Effector memory CD8-positive, alpha-beta T cell (primary cell): ENCODE results near the gene SNRNP27.
"Not testable (repeated sequence)": the region's sequence is repeated elsewhere in the genome, so short reads cannot be mapped to it uniquely, and the experiment has no call there.

Experiments used
- ATAC-seq: fragments of 150-1000 bp; cut with Tn5 transposase; replicated peaks from 2 replicates; pipeline ENCODE4 v1.10.0; 2021; ENCODE audit warnings: mild to moderate bottlenecking, moderate library complexity
- DNase-seq, 3 experiments: peaks; one replicate each; pipeline ENCODE4 v3.0.0; 2021
- H3K27ac Mint-ChIP-seq, 2 donors: one replicate each; pipeline ENCODE4 v1.8.0; 2022; ENCODE audit warnings: mild to moderate bottlenecking in 2 of 2, mixed read lengths in 2 of 2, moderate library complexity in 2 of 2
- H3K27me3 Mint-ChIP-seq, 2 donors: one replicate each; pipeline ENCODE4 v1.8.0; 2022; ENCODE audit warnings: mixed read lengths in 2 of 2
- H3K36me3 Mint-ChIP-seq: one replicate; pipeline ENCODE4 v1.8.0; 2022; ENCODE audit warnings: mild to moderate bottlenecking, moderate library complexity, mixed read lengths; ENCODE audit not compliant: insufficient read depth
- H3K4me1 Mint-ChIP-seq, 2 donors: one replicate each; pipeline ENCODE4 v1.8.0; 2022; ENCODE audit warnings: low read depth in 2 of 2, mixed read lengths in 2 of 2
- H3K4me3 Mint-ChIP-seq, 2 donors: one replicate each; pipeline ENCODE4 v1.8.0; 2022; ENCODE audit warnings: mild to moderate bottlenecking in 2 of 2, mixed read lengths in 2 of 2, moderate library complexity in 2 of 2
- H3K9me3 Mint-ChIP-seq, 2 donors: one replicate each; pipeline ENCODE4 v1.8.0; 2022; ENCODE audit warnings: mixed read lengths in 2 of 2
- total RNA-seq, 9 experiments: gene quantifications; one replicate each; lab custom pipeline; 2026; lab: John Stamatoyannopoulos, UW

Gene SNRNP27, protein sequence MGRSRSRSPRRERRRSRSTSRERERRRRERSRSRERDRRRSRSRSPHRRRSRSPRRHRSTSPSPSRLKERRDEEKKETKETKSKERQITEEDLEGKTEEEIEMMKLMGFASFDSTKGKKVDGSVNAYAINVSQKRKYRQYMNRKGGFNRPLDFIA
- total RNA-seq = 14.0 to 24.5 (median 18.8) reads per million in 9 experiments

DNA sequence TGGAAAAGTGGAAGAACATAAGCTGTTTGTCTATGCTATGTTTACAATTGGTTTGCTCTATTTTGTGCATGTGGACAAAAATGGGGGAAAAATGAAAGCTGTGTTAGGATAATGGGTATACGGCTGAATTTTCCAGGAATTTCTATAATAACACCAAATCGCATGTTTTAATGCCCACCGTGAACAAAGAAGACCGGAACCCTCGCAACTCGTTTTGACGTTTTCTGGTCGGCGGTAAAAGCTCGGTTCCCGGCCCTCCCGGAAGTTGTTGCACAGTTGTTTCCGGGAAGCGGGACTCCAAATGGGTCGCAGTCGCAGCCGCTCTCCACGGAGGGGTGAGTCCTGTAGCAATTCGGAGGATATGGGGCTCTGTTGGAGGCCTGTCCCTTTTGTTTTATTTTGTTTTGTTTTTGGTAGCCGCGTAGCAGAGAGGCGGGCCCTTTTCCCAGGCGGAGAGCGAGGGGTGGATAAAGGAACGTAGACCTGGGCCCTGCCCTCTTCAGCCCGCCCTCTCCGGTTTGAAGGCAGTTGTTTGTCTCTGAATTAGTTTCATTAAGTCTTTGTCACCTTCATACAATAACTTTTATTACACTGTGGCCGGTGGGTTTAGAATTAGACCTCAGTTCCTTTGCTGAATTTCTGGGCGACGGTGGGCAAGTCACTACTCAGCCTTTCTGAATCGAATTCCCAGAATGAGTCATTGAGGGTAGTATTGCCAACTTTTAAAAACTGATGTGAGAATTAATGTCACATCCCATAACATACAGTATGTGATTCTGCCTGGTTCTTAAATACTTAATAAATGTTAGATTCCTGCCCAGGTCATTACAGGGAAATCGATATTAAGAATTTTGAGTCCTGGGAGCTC, at the start of gene SNRNP27:
Gene SNRNP27, plus strand, starts transcription at position 273 of the 868 bp plus-strand sequence. Its CDS starts 29 bp downstream, at position 302.
- H3K9me3 Mint-ChIP-seq = peaks cover 0 to 2% of the 10 kb centered on the region in 2 donors
- H3K27me3 Mint-ChIP-seq = no peaks in the 10 kb centered on the region
- H3K4me1 Mint-ChIP-seq = peaks cover 21 to 36% of the 10 kb centered on the region in 2 donors
- H3K36me3 Mint-ChIP-seq = peaks cover 41% of the 10 kb centered on the region
- DNase-seq (peak; percentile 75 to 85 (median 79)), ATAC-seq (peak; percentile 96)
- H3K4me3 Mint-ChIP-seq = peak within 1 kb of the TSS; percentile 99 to 100
- peak within 1 kb of the TSS; percentile 99 to 100 for H3K27ac Mint-ChIP-seq

DNA sequence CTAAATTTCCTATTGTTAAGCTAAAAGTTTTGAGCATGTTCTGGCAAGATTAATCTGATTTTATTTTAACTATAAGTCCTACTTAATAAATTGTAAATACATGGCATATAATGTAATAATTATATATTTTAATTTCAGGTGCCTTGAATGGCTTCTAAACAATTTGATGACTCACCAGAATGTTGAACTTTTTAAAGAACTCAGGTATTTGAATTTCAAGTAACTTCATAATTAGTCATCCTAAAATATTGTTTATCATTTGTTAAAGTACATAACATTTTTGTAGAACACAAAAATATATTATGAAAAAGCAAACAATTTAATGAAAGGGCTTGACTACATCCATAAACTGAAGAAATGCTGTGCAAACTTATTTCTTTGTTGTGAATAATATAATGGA, 49.8 kb upstream of the SNRNP27 start:
- DNase-seq (no peak), ATAC-seq (no peak)
- no peaks in the 10 kb centered on the region for H3K27me3 Mint-ChIP-seq
- H3K9me3 Mint-ChIP-seq = no peaks in the 10 kb centered on the region
- H3K36me3 Mint-ChIP-seq = peaks cover 47% of the 10 kb centered on the region
- H3K4me3 Mint-ChIP-seq = no peak overlapping the region
- no peaks in the 10 kb centered on the region for H3K4me1 Mint-ChIP-seq
- no peak overlapping the region for H3K27ac Mint-ChIP-seq

DNA sequence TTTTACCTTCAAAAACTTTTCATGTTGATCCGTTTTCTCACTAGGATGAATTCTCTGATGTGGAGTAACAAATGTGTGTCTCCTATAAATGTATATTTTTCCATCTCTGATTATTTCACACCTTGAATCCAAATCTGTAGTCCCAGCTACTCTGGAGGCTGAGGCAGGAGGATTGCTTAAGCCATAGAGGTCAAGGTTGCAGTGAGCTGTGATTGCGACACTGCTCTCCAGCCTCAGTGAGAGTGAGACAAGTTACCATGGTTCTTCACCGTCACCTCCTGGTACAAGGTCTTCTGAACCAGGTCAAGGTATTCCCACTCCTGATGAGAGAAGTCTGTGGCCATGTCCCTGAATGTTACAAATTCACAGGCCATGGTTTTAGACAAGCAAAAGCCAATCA, 49.2 kb upstream of the SNRNP27 start:
- DNase-seq = no peak
- H3K4me3 Mint-ChIP-seq = no peak overlapping the region
- ATAC-seq = no peak
- peaks cover 42% of the 10 kb centered on the region for H3K36me3 Mint-ChIP-seq
- H3K4me1 Mint-ChIP-seq = no peaks in the 10 kb centered on the region
- no peak overlapping the region for H3K27ac Mint-ChIP-seq
- H3K9me3 Mint-ChIP-seq = no peaks in the 10 kb centered on the region
- H3K27me3 Mint-ChIP-seq = no peaks in the 10 kb centered on the region

DNA sequence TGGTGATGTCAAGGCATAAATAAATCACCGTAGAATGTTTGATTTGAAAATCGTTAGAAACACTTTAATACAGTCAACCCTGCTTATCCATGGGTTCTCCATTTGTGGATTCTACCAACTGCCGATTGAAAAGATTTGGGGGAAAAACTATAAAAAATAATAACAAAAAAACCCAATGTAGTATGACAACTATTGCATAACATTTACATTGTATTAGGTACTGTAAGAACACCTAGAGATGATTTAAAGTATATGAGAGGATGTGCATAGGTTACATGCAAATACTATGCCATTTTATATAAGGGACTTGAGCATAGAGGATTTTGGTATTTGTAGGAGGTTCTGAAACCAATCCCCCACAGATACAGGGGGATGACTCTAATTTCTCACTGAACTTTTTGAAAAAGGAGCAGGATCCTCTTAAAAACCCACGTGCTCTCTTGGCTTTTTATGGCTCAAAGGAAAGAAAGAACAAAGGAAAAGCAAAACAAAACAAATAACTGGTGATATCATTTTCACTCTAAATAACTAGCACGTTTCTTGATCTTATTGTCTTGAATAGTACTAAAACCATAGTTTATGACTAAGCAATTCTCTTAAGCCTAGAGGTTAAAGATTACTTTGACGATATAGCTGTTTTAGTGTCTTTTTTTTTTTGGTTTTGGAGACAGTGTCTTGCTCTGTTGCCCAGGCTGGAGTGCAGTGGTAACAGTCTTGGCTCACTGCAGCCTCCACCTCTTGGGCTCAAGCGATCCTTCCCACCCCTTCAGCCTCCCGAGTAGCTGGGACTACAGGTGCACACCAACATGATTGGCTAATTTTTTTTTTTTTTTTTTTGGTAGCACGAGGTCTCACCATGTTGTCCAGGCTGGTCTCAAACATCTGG, 47.3 kb upstream of the SNRNP27 start:
- peaks cover 49% of the 10 kb centered on the region for H3K36me3 Mint-ChIP-seq
- no peaks in the 10 kb centered on the region for H3K4me1 Mint-ChIP-seq
- peak overlapping the region in 1 of 2 donors; percentile 68 for H3K27ac Mint-ChIP-seq
- H3K4me3 Mint-ChIP-seq = no peak overlapping the region
- ATAC-seq = no peak
- H3K27me3 Mint-ChIP-seq = no peaks in the 10 kb centered on the region
- DNase-seq = no peak
- no peaks in the 10 kb centered on the region for H3K9me3 Mint-ChIP-seq

DNA sequence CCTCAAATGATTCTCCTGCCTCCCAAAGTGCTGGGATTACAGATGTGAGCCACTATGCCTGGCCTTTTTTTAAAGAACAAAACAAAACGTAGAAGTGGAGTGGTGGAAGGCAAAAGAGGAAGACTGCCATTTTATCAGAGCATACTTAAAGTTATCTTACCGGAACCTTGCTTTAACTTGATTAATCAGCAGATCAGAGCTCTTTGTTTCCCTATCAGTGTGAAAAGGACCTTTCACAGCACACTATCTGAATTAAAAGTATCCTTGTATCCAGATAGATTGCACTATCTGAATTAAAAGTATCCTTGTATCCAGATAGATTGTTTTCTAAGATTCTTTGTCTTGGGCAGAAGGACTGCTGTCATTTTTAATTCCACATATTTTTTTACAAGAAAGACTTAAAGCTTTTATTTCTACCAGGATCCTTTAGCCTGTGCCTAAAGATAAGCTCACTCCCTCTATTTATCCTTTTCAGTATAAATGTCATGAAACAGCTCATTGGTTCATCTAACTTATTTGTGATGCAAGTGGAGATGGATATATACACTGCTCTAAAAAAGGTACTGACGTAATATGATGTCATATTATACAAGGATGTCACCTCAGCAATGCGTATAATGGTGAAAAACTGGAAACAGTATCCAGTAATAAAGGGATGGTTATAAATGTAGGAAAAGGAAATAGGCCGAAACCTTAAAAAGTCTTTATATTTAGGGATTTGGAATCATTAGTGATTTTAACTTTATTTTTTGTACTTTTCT, 46.5 kb upstream of the SNRNP27 start:
- no peak for DNase-seq
- Mint-ChIP-seq H3K9me3 (no peaks in the 10 kb centered on the region), H3K27me3 (no peaks in the 10 kb centered on the region), H3K36me3 (peaks cover 49% of the 10 kb centered on the region), H3K4me1 (no peaks in the 10 kb centered on the region), H3K27ac (peak overlapping the region in 1 of 2 donors; percentile 68), H3K4me3 (no peak overlapping the region)
- ATAC-seq = no peak

DNA sequence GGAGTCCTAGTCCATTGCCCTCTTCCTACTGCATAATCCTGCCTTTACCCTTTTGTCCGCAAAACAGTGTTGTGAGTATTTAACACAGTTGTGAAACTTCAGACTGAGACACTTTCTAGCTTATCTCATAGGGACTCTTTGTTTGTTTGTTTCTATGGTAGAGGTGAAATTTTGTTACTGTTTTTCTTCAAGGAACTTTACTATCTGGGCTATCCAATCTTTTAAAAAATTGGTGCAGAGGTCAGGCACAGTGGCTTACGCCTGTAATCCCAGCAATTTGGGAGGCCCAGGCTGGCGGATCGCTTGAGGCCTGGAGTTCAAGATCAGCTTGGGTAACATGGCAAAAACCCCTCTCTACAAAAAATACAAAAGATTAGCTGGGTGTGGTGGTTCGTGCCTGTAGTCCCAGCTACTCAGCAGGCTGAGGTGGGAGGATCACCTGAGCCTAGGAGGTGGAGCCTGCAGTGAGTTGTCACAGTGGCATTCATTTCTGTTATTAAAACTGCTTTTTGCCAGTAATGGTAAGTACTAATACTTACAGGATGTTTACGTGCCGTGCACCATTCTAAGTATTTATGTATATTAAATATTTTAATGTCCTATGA, 45.5 kb upstream of the SNRNP27 start:
- ATAC-seq = no peak
- DNase-seq = no peak
- no peaks in the 10 kb centered on the region for H3K9me3 Mint-ChIP-seq
- no peak overlapping the region for H3K27ac Mint-ChIP-seq
- no peaks in the 10 kb centered on the region for H3K4me1 Mint-ChIP-seq
- no peaks in the 10 kb centered on the region for H3K27me3 Mint-ChIP-seq
- H3K36me3 Mint-ChIP-seq = peaks cover 58% of the 10 kb centered on the region
- H3K4me3 Mint-ChIP-seq = no peak overlapping the region

DNA sequence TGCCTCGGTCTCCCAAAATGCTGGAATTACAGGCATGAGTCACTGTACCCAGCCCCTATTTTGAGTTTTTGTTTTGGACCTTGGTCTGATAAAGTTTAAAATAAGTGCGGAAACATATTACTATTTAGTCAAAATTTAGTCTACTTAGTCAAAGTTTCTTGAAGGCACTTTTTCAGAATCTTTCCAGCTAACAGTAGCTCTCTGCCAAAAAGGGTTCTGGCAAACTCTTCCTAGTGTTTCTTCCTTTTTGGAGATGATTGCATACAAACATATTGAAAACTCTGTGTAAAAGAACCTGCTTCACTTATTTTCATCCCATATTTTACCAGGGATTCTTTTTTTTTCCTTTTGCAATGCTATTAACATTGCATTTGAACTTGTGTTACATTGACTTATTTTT, 35.5 kb upstream of the SNRNP27 start:
- Mint-ChIP-seq H3K36me3 (peaks cover 27% of the 10 kb centered on the region), H3K27me3 (no peaks in the 10 kb centered on the region), H3K9me3 (no peaks in the 10 kb centered on the region), H3K4me1 (peaks cover 0 to 6% of the 10 kb centered on the region in 2 donors), H3K27ac (no peak overlapping the region), H3K4me3 (no peak overlapping the region)
- DNase-seq (no peak), ATAC-seq (no peak)

DNA sequence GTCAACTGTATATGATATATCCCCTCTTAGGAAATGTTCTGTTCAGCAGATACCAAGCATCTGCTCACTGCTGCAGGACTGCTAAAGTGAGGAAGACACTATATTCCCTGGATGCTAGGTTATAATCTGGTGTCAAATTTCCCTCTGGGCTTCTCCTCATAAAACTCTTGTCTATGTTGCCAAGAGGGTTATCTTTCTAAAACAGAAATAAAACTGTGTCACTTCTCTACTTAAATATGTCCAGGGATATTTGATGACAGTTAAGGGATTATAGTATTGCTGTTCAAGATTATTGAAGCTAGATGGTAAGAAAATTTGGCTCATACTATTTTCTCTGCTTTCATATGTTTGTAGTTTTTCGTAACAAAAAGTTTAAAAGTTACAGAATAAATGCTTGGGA, 30.5 kb upstream of the SNRNP27 start:
- no peak overlapping the region for H3K4me3 Mint-ChIP-seq
- H3K36me3 Mint-ChIP-seq = peaks cover 55% of the 10 kb centered on the region
- DNase-seq (no peak), ATAC-seq (no peak)
- no peak overlapping the region for H3K27ac Mint-ChIP-seq
- no peaks in the 10 kb centered on the region for H3K9me3 Mint-ChIP-seq
- no peaks in the 10 kb centered on the region for H3K4me1 Mint-ChIP-seq
- no peaks in the 10 kb centered on the region for H3K27me3 Mint-ChIP-seq

DNA sequence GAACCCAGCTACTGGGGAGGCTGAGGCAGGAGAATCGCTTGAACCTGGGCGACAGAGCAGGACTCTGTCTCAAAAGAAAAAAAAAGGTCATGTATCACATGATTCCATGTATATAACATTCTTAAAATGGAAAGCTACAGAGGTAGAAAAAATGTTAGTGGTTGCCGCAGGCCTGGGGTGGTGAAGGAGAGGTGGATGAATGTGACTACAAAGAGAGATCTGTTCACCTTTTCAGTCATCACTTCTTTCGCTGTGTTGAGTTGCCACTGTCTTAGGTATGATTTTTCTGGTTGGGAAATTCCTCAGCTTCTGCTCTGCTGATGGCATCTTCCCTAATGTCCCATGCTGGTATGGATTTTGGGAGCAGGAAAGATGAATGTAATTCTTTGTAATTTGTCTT, 5.3 kb upstream of the SNRNP27 start:
- no peak overlapping the region for H3K27ac Mint-ChIP-seq
- no peak for DNase-seq
- H3K4me1 Mint-ChIP-seq = peaks cover 5 to 7% of the 10 kb centered on the region in 2 donors
- H3K4me3 Mint-ChIP-seq = no peak overlapping the region
- no peaks in the 10 kb centered on the region for H3K36me3 Mint-ChIP-seq
- H3K27me3 Mint-ChIP-seq = no peaks in the 10 kb centered on the region
- peaks cover 0 to 2% of the 10 kb centered on the region in 2 donors for H3K9me3 Mint-ChIP-seq
- no peak for ATAC-seq

DNA sequence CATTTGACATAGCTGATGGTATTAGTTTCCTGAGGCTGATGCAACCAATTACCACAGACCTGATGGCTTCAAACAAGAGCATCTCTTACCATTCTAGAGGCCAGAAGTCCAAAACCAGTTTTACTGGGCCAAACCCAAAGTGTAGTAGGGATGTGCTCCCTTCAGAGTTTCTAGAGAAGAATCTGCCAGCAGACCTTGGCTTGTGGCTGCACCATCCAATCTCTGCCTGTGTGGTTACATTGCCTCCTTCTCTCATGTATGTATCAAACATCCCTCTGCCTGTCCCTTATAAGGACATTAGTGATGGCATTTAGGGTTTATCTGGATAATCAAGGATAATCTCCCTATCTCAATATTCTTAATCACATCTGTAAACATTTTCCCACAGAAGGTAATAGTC, 4.5 kb upstream of the SNRNP27 start:
- peaks cover 0 to 2% of the 10 kb centered on the region in 2 donors for H3K9me3 Mint-ChIP-seq
- ATAC-seq (no peak), DNase-seq (no peak)
- no peaks in the 10 kb centered on the region for H3K27me3 Mint-ChIP-seq
- H3K4me3 Mint-ChIP-seq = no peak overlapping the region
- peaks cover 7% of the 10 kb centered on the region for H3K36me3 Mint-ChIP-seq
- H3K4me1 Mint-ChIP-seq = peaks cover 8 to 15% of the 10 kb centered on the region in 2 donors
- no peak overlapping the region for H3K27ac Mint-ChIP-seq

DNA sequence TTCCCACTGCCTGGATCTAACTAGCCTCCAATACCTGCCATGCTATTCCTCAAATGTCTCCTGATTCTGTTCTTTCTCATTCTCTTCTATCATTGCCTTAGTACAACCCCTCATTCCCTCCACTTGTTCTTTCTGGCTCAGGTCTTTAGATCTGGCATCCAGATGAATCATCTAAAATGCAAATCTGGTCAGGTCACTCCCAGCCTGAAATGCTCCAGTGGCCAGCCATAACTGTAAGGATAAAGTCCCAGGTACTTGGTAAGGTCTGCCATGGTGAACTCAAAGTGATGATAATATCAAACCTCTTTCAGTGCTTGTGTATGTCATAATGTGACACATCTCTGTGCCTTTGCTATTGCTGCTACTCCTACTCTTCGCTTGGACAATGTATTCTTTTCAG, 2.9 kb upstream of the SNRNP27 start:
- Mint-ChIP-seq H3K4me3 (no peak overlapping the region), H3K27me3 (no peaks in the 10 kb centered on the region), H3K9me3 (peaks cover 0 to 2% of the 10 kb centered on the region in 2 donors), H3K4me1 (peaks cover 14 to 24% of the 10 kb centered on the region in 2 donors), H3K36me3 (peaks cover 12% of the 10 kb centered on the region), H3K27ac (no peak overlapping the region)
- DNase-seq (no peak), ATAC-seq (no peak)

DNA sequence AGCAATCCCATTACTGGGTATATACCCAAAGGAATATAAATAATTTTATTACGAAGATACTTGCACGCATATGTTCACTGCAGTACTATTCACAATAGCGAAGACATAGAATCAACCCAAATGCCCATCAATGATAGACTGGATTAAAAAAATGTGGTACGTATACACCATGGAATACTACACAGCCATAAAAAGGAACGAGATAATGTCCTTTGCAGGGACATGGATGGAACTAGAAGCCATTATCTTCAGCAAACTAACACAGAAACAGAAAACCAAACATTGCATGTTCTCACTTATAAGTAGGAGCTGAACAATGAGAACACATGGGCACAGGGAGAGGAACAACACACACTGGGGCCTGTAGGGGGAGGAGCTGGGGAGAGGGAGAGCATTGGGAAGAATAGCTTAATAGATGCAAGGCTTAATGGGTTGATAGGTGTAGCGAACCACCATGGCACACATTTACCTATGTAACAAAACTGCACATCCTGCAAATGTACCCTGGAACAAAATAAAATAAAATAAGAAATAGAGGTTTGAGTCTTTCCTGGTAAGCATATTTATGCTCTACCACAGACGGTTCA, 825 bp upstream of the SNRNP27 start:
- not testable (repeated sequence) for DNase-seq, ATAC-seq, H3K27me3 Mint-ChIP-seq, H3K9me3 Mint-ChIP-seq
- peaks cover 32% of the 10 kb centered on the region for H3K36me3 Mint-ChIP-seq
- peak overlapping the region; percentile 99 to 100 for H3K27ac Mint-ChIP-seq
- peak overlapping the region; percentile 99 to 100 for H3K4me3 Mint-ChIP-seq
- peaks cover 21 to 35% of the 10 kb centered on the region in 2 donors for H3K4me1 Mint-ChIP-seq
